ENCODE results near the gene MUS81. TPM values are rescaled to one million over a fixed set of nuclear protein-coding genes. Genes with fewer than 3 reads are reported as not detected.

MUS81 gene
- total and polyA plus RNA-seq, 2 of the 13 experiments (the other 11 are each of a cell fraction or from before 2014, with no cell fraction given) = 25.6 to 30.2 TPM

GRCh38 chr11:65890324-65891218 is 30.3 kb downstream of the MUS81 start, which contains the start of gene CCDC85B (continued):
- TF ChIP-seq ZKSCAN8 (CRISPR knock-in tag; IDR thresholded peaks at IDR 0.05; ENCODE audit: borderline replicate concordance) = no peak
- TF ChIP-seq HOXA9 (CRISPR knock-in tag; IDR thresholded peaks at IDR 0.05; ENCODE audit: borderline replicate concordance) = peak; percentile 62; the same call in 1 of the 2 replicates
- TF ChIP-seq IKZF1 (IDR thresholded peaks at IDR 0.05) = no peak
- peak; percentile 68 for TF ChIP-seq GABPB1 (CRISPR knock-in tag; IDR thresholded peaks at IDR 0.05)
- TF ChIP-seq TBP (CRISPR knock-in tag; IDR thresholded peaks at IDR 0.05) = no peak
- peak; percentile 83 for TF ChIP-seq ZNF607 (CRISPR knock-in tag; IDR thresholded peaks at IDR 0.05; ENCODE audit: borderline replicate concordance)
- TF ChIP-seq ZC3H13 (CRISPR knock-in tag; IDR thresholded peaks at IDR 0.05) = no peak
- TF ChIP-seq PRMT3 (CRISPR knock-in tag; IDR thresholded peaks at IDR 0.05; ENCODE audit: borderline replicate concordance, low read depth) = peak; percentile 77
- TF ChIP-seq ZFP90 (CRISPR knock-in tag; IDR thresholded peaks at IDR 0.05; ENCODE audit: borderline replicate concordance) = peak; percentile 63; the same call in 1 of the 2 replicates
- no peak for TF ChIP-seq ZFP36 (IDR thresholded peaks at IDR 0.05; ENCODE audit: borderline replicate concordance, low read depth, low read length, partially characterized antibody)
- TF ChIP-seq ZSCAN5A (CRISPR knock-in tag; IDR thresholded peaks at IDR 0.05; ENCODE audit: borderline replicate concordance) = 0 out of 2 replicates have a peak, but pooled peaks have one; percentile 54
- peak; percentile 78; the same call in 1 of the 2 replicates for TF ChIP-seq TARDBP (CRISPR knock-in tag; IDR thresholded peaks at IDR 0.05)
- TF ChIP-seq BRF2 (CRISPR knock-in tag; IDR thresholded peaks at IDR 0.05) = peak; percentile 92
- peak; percentile 72; the same call in 1 of the 2 replicates for TF ChIP-seq ELF4 (CRISPR knock-in tag; IDR thresholded peaks at IDR 0.05; ENCODE audit: borderline replicate concordance)
- TF ChIP-seq ZNF580 (CRISPR knock-in tag; IDR thresholded peaks at IDR 0.05; ENCODE audit: borderline replicate concordance, low read depth) = peak; percentile 47; the same call in 1 of the 2 replicates
- 0 out of 2 replicates have a peak, but pooled peaks have one; percentile 46 for TF ChIP-seq ZSCAN29 (CRISPR knock-in tag; conservative IDR thresholded peaks at IDR 0.05)
- peak; percentile 58; the same call in 1 of the 2 replicates for TF ChIP-seq KLF12 (CRISPR knock-in tag; IDR thresholded peaks at IDR 0.05; ENCODE audit: borderline replicate concordance)
- TF ChIP-seq CSRNP2 (CRISPR knock-in tag; conservative IDR thresholded peaks at IDR 0.05; ENCODE audit: low read depth) = no peak
- no peak for TF ChIP-seq ZNF292 (CRISPR knock-in tag; IDR thresholded peaks at IDR 0.05; ENCODE audit: borderline replicate concordance, low read depth)
- no peak; the same call in 1 of the 2 replicates for TF ChIP-seq AKAP8 (CRISPR knock-in tag; IDR thresholded peaks at IDR 0.05)
- TF ChIP-seq BHLHE40 (IDR thresholded peaks at IDR 0.05; ENCODE audit: low read length) = peak; percentile 85
- TF ChIP-seq ZNF235 (CRISPR knock-in tag; IDR thresholded peaks at IDR 0.05; ENCODE audit: borderline replicate concordance) = 0 out of 2 replicates have a peak, but pooled peaks have one; percentile 22
- TF ChIP-seq ZBTB26 (CRISPR knock-in tag; IDR thresholded peaks at IDR 0.05; ENCODE audit: borderline replicate concordance) = no peak

Data from HepG2 (cell line).